ENCODE measurements around the gene NETO1.

Gene NETO1

GRCh38 chr18:72867746-72868584 lies at the start of gene NETO1:
Gene NETO1 (minus strand): TSS chr18:72867987. CDS start chr18:72867291, 696 bp downstream.
- TF ChIP-seq GATA3 (IDR thresholded peaks at IDR 0.05; ENCODE audit: low read depth, low read length) (no peak), GATA2 (IDR thresholded peaks at IDR 0.05; ENCODE audit: low read depth, low read length) (no peak)

GRCh38 chr18:72910045-72910444 lies 42.3 kb upstream of the NETO1 start:
- no peak for TF ChIP-seq GATA3 (IDR thresholded peaks at IDR 0.05; ENCODE audit: low read depth, low read length)
- no peak for TF ChIP-seq GATA2 (IDR thresholded peaks at IDR 0.05; ENCODE audit: low read depth, low read length)

GRCh38 chr18:72908181-72908580 lies 40.4 kb upstream of the NETO1 start:
- no peak for TF ChIP-seq GATA2 (IDR thresholded peaks at IDR 0.05; ENCODE audit: low read depth, low read length)
- TF ChIP-seq GATA3 (IDR thresholded peaks at IDR 0.05; ENCODE audit: low read depth, low read length): no peak

- no peak for TF ChIP-seq GATA3 (IDR thresholded peaks at IDR 0.05; ENCODE audit: low read depth, low read length)
Observed at GRCh38 chr18:72903033-72903432, 35.2 kb upstream of the NETO1 start.

GRCh38 chr18:72899338-72899737 lies 31.6 kb upstream of the NETO1 start:
- TF ChIP-seq GATA3 (IDR thresholded peaks at IDR 0.05; ENCODE audit: low read depth, low read length) (no peak), GATA2 (IDR thresholded peaks at IDR 0.05; ENCODE audit: low read depth, low read length) (no peak)

GRCh38 chr18:72898870-72899269 lies 31.1 kb upstream of the NETO1 start:
- no peak for TF ChIP-seq GATA3 (IDR thresholded peaks at IDR 0.05; ENCODE audit: low read depth, low read length)
- TF ChIP-seq GATA2 (IDR thresholded peaks at IDR 0.05; ENCODE audit: low read depth, low read length): no peak

- TF ChIP-seq GATA2 (IDR thresholded peaks at IDR 0.05; ENCODE audit: low read depth, low read length): no peak
- no peak for TF ChIP-seq GATA3 (IDR thresholded peaks at IDR 0.05; ENCODE audit: low read depth, low read length)
Observed at GRCh38 chr18:72895548-72895947, 27.8 kb upstream of the NETO1 start.

- TF ChIP-seq GATA2 (IDR thresholded peaks at IDR 0.05; ENCODE audit: low read depth, low read length) (no peak), GATA3 (IDR thresholded peaks at IDR 0.05; ENCODE audit: low read depth, low read length) (no peak)
Observed at GRCh38 chr18:72878561-72878960, 10.8 kb upstream of the NETO1 start.

- TF ChIP-seq GATA3 (IDR thresholded peaks at IDR 0.05; ENCODE audit: low read depth, low read length): no peak
- no peak for TF ChIP-seq GATA2 (IDR thresholded peaks at IDR 0.05; ENCODE audit: low read depth, low read length)
Observed at GRCh38 chr18:72878143-72878542, 10.4 kb upstream of the NETO1 start.

- TF ChIP-seq GATA3 (IDR thresholded peaks at IDR 0.05; ENCODE audit: low read depth, low read length) (no peak), GATA2 (IDR thresholded peaks at IDR 0.05; ENCODE audit: low read depth, low read length) (no peak)
Observed at GRCh38 chr18:72871091-72871490, 3.3 kb upstream of the NETO1 start.

- no peak for TF ChIP-seq GATA2 (IDR thresholded peaks at IDR 0.05; ENCODE audit: low read depth, low read length)
- no peak for TF ChIP-seq GATA3 (IDR thresholded peaks at IDR 0.05; ENCODE audit: low read depth, low read length)
Observed at GRCh38 chr18:72869226-72870185, 1.7 kb upstream of the NETO1 start.

GRCh38 chr18:72868585-72869225 lies 918 bp upstream of the NETO1 start:
- TF ChIP-seq GATA2 (IDR thresholded peaks at IDR 0.05; ENCODE audit: low read depth, low read length) (no peak), GATA3 (IDR thresholded peaks at IDR 0.05; ENCODE audit: low read depth, low read length) (no peak)

GRCh38 chr18:72866901-72867745 lies 664 bp downstream of the NETO1 start:
- no peak for TF ChIP-seq GATA2 (IDR thresholded peaks at IDR 0.05; ENCODE audit: low read depth, low read length)
- TF ChIP-seq GATA3 (IDR thresholded peaks at IDR 0.05; ENCODE audit: low read depth, low read length): no peak

Data from SH-SY5Y (cell line).